Measurements from ENCODE around the gene ANO5. TPM values are rescaled to one million over a fixed set of nuclear protein-coding genes. Genes with fewer than 3 reads are reported as not detected.
"Not testable (repeated sequence)": the region's sequence is repeated elsewhere in the genome, so short reads cannot be mapped to it uniquely, and the experiment has no call there.

The ANO5 gene
- total RNA-seq, 1 experiment from 2014 or later: 1.8 TPM

DNA sequence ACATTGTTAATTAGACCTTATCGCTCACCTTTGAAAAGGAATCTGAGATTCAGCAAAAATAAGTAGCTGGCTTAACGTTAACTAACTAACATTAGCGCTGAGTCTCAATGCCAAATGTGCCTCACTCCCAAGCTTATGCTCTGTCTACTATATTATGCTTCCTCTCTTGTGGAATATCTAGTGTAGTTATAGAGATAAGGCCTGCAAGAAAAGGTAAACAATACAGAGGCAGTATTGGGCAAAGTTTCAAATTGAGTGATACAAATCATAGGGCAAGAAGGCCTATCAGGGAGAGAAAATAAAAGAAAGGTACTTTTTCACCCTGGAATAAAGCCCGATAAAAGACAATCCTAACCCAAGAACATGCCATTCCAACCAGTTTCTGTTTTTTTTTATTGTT is 83.7 kb downstream of the ANO5 start:
- no peak for DNase-seq (ENCODE audit: low read depth)
- in situ Hi-C loops (cut with HindIII; ENCODE audit: low pct_unique_long_range_greater_than_20kb, low sequenced_read_pairs): no loop called here

DNA sequence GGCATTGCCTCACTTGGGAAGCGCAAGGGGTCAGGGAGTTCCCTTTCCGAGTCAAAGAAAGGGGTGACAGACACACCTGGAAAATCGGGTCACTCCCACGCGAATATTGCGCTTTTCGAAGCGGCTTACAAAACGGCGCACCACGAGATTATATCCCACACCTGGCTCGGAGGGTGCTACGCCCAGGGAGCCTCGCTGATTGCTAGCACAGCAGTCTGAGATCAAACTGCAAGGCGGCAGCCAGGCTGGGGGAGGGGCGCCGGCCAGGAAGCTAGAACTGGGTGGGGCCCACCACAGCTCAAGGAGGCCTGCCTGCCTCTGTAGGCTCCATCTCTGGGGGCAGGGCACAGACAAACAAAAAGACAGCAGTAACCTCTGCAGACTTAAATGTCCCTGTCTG is 92.1 kb downstream of the ANO5 start:
- in situ Hi-C loops (cut with HindIII; ENCODE audit: low pct_unique_long_range_greater_than_20kb, low sequenced_read_pairs); DNase-seq (ENCODE audit: low read depth): not testable (repeated sequence)

DNA sequence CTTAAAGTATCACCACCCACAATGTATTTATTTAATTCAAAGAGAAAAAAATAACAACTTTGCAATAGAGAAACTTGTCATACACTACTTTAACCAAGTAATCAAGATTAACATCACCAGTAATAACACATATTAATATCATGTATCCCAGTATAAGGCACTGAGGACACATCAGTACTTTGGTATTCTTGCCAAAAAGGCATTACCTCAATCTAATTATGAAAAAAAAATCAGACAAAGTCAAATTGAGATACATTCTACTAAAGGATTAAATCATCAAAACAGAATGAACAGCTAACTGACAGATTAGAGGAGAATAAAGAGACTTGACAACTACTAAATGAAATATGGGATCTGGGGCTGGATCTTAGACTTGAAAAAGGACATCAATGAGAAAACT is 109.5 kb downstream of the ANO5 start:
- in situ Hi-C loops (cut with HindIII; ENCODE audit: low pct_unique_long_range_greater_than_20kb, low sequenced_read_pairs): no loop called here
- DNase-seq (ENCODE audit: low read depth): no peak

- in situ Hi-C loops (cut with HindIII; ENCODE audit: low pct_unique_long_range_greater_than_20kb, low sequenced_read_pairs): no loop called here
- peak; percentile 2 for DNase-seq (ENCODE audit: low read depth)
These were observed 111.6 kb downstream of the ANO5 start for GRCh38 chr11:22304337-22304961.

DNA sequence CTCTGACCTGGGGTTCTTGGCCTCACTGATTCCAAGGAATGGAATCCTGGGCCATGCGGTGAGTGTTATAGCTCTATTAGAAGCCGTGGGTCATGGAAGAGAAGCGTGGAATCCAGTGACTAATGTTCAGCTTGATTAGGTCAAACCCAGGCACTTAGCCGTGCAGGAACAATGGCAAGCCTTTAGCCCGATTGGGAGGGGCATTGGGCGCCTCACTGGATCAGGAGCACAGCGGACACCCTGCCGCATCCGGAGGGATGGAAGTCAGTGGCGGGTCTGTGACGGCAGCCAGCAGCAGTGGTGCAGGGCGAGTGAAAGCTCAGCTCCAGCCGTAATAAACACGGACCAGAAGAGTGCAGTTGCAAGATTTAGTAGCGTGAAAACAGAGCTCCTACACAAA is 124.8 kb downstream of the ANO5 start:
- in situ Hi-C loops (cut with HindIII; ENCODE audit: low pct_unique_long_range_greater_than_20kb, low sequenced_read_pairs): no loop called here
- no peak for DNase-seq (ENCODE audit: low read depth)

- in situ Hi-C loops (cut with HindIII; ENCODE audit: low pct_unique_long_range_greater_than_20kb, low sequenced_read_pairs): no loop called here
These were observed 138.9 kb downstream of the ANO5 start for GRCh38 chr11:22331771-22332170.

More at GRCh38 chr11:22331771-22332170, 138.9 kb downstream of the ANO5 start:
- no peak for DNase-seq (ENCODE audit: low read depth)

Other genes with a start within 250 kb of the ANO5 start
- not detected in 2 replicates for gene SLC17A6, start 145.3 kb downstream of the ANO5 start, total RNA-seq (2014; rRNA removed; shearing (Covaris generic); ENCODE audit: low replicate concordance)